NCI-H128 (cell line): ENCODE data around the gene RBM39.
"Not testable (repeated sequence)": the region's sequence is repeated elsewhere in the genome, so short reads cannot be mapped to it uniquely, and the experiment has no call there.

Source experiments
- DNase-seq: peaks from one replicate; lab custom pipeline; 2025; ENCODE audit not compliant: unreplicated experiment; lab: John Stamatoyannopoulos, UW

The RBM39 gene

DNA sequence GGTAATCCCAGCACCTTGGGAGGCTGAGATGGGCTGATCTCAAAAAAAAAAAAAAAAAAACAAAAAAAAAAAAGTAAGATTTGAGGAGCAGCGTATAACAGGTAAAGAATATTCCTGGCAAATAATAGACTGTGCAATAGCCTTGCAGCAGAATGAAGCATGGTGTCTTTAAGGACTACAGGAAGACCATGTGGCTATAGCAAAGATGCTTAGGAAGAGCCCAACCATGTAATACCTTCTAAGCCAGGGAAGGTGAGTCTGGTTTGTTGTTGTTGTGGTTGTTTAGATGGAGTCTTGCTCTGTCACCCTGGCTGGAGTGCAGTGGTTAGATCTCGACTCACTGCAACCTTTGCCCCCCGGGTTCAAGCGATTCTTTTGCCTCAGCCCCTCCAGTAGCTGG is 14.3 kb upstream of the RBM39 start:
- no peak for DNase-seq

DNA sequence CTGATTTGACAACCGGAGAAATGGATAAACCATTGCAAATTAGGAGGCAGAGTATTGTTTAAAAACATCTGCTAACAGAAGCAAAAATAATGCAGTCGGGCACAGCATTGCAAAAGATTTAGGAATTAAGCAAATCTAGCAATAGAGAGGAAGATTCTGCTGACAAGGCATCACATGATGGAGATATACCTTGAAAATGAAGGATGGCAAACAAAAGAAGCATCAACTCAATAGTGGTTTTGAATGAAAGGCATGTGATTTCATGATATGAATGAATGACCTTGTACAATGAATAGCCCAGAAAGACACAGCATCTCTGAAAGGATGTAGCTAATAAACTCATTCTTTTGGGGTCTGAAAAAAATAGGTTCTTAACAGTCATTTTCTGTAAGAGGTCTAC is 8.6 kb upstream of the RBM39 start:
- no peak for DNase-seq

DNA sequence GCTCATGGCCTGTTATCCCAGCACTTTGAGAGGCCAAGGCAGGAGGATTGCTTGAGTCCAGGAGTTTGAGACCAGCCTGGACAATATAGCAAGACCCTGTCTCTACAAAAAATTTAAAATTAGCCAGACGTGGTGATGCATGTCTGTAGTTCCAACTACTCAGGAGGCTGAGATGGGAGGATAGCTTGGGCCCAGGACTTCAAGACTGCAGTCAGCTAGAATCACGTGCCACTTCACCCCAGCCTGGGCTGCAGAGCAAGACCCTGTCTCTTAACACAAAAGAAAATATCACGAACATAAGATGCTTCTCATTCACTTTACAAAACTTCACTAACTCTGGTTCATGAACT is 2.4 kb upstream of the RBM39 start:
- DNase-seq = not testable (repeated sequence)

DNA sequence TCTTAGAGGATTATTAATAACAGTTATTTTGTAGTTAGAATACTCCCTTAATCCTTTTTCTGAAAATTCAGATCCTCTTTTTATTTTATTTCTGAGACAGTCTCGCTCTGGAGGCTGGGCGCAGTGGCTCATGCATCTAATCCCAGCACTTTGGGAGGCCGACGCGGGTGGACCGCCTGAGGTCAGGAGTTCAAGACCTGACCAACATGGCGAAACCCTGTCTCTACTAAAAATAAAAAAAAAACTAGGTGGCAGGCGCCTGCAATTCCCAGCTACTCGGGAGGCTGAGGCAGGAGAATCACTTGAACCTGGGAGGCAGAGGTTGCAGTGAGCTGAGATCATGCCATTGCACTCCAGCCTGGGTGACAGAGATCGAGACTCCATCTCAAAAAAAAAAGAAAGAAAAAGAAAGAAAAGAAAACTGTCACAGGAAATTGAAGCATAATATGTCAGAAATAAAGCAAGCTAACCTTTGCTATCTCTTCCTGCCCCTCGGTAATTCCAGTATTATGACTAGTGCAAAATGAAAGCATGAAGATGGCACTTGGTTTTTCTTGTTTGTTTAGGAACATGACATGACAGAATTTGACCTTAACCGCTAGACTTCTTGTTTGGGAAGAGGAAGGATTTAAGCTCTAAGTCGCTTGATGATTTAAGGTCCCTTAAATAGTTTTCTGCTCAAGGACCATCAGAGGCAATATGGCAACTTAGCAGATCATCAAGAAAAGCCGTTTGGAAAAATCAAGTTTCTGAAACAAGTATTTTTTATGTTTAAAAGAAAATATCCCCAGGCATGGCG is 1.8 kb upstream of the RBM39 start:
- no peak for DNase-seq

- DNase-seq = no peak
Measured at GRCh38 chr20:35742741-35743523, 872 bp upstream of the RBM39 start.

- no peak for DNase-seq
Measured at GRCh38 chr20:35739294-35740163, 2.5 kb downstream of the RBM39 start.

- DNase-seq = no peak
Measured at GRCh38 chr20:35738410-35739179, 3.5 kb downstream of the RBM39 start.

GRCh38 chr20:35737865-35738333 is 4.2 kb downstream of the RBM39 start:
- no peak for DNase-seq

GRCh38 chr20:35735826-35736470 is 6.1 kb downstream of the RBM39 start:
- no peak for DNase-seq

GRCh38 chr20:35734777-35735649 is 7.0 kb downstream of the RBM39 start:
- no peak for DNase-seq

DNA sequence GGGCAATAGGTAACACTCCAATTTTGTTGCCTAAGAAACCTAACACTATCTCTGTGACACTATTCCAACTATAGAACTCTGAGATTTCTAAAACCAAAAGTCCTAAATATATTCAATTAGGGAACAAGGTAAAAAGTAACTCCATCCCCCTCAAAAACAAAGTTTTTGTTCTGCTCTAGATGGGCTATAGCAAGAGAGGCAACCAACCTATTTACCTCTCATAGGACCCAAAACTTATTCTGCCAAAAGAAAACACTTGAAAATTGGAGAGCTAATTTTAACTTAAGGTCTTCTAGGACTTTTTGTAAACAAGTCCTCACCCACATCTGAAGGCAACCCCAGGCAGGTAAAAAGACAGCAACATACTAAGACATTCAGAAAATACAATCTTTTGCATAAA is 7.7 kb downstream of the RBM39 start:
- no peak for DNase-seq

DNA sequence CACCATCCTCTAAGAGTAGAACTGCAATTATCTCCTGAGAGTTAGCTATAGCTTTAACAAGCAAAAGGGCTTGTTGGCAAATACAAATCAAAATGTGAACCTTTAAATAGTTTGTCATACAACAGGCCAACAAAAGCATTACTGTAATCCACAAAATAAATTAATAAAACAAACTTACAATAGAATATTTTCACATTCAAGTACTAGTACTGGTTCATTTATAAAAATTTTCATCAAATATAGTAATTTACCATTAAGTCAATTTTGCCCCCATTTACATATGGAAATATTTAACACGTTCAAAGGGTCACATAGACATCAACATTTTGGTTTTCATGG is 9.4 kb downstream of the RBM39 start:
- DNase-seq = no peak

- DNase-seq = no peak
Measured at GRCh38 chr20:35731862-35732643, 10.0 kb downstream of the RBM39 start.

- no peak for DNase-seq
Measured at GRCh38 chr20:35731469-35731788, 10.6 kb downstream of the RBM39 start.

DNA sequence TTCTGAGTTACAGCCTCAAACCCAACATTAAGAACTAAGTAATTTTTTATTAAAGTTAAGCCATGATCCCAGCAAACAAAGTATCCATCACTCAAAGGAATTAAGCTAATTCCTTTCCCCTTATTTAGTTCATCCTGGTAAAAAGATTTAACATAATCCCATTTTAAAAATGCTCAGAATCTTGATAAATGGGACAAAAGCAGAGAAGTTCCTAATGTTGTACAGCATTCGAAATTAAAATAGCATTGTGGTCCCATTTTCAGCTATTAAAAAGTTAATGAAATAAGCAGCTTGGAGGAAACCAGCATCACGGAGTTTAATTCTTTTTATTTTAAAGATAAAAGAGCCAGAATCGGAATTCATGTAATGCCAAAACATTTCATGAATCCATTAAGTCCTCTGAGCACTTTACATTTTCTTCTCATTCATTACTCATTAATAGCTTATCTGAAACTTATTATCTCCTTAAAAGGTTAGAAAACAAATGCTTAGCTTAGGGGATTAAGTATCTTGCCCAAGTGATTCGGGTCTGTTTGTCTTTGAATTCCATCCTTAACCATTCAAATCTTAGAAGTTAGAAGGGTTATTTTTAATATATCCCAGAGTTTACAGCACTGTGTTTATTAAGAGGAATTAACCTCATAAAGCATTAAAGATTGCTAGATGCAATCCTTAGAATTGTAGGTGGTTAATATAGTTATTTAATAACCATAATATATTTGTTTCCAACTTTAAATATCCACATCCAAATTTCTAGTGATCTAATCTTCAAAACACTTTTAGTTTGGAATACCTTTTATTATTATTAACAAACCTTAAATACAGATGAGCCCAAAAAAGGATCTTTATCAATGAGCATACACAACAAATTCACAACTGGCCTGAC is 11.2 kb downstream of the RBM39 start:
- no peak for DNase-seq

GRCh38 chr20:35729836-35730582 is 12.1 kb downstream of the RBM39 start:
- DNase-seq = no peak

DNA sequence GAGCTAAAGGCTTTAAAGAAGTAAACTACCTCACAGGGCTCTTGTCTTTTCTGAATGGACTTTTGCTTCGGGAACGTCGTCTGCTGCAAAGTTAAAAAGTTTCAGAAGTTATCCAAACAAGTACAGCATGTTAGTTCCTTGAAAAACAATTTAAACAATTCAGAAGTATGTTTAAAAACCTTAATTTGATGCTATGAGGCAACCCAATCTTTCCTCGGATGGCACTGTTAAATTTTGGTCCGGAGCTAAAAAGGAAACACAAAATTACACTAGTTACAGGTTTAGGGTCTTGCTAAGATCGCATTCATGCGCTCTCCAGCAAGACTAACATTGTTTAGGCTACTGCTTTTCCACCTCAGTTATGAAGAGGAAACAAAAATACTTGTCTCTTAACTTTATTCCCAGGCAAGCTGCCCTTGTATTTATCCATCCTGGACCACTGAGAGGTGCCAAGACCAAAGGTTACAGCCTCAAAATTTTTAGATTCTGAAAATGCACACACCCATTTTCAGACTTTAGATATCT is 12.7 kb downstream of the RBM39 start:
- no peak for DNase-seq
